ENCODE data around the gene MYO7A. TPM values are rescaled to one million over a fixed set of nuclear protein-coding genes. Genes with fewer than 3 reads are reported as not detected.

The MYO7A gene
- total RNA-seq, 1 donor from 2014 or later = 0.16 TPM

GRCh38 chr11:77204754-77205466 is 76.9 kb downstream of the MYO7A start:
- Mint-ChIP-seq H3K4me3 (ENCODE audit: unreplicated experiment) (no peak overlapping the region), H3K4me1 (ENCODE audit: low read depth, unreplicated experiment) (no peaks in the 10 kb centered on the region), H3K27ac (ENCODE audit: unreplicated experiment) (no peak overlapping the region), H3K9me3 (ENCODE audit: unreplicated experiment) (peaks cover 2% of the 10 kb centered on the region), H3K27me3 (ENCODE audit: low read depth, unreplicated experiment) (peaks cover 58% of the 10 kb centered on the region), H3K36me3 (ENCODE audit: low read depth, unreplicated experiment) (peaks cover 4% of the 10 kb centered on the region)
- Histone ChIP-seq H3K4me1 (ENCODE audit: insufficient read depth, low read length) (no peaks in the 10 kb centered on the region), H2AFZ (ENCODE audit: low read depth, low read length) (no peak overlapping the region), H3K4me3 (ENCODE audit: insufficient read depth, low read depth, low read length) (no peak overlapping the region), H3K79me2 (ENCODE audit: insufficient read depth, low read length) (no peaks in the 10 kb centered on the region), H4K20me1 (ENCODE audit: insufficient read depth, low read length) (no peaks in the 10 kb centered on the region), H3K9ac (ENCODE audit: low read length) (no peak overlapping the region), H3K9me3 (ENCODE audit: insufficient read depth, low read depth, low read length) (no peaks in the 10 kb centered on the region), H3K27ac (ENCODE audit: low read depth, low read length) (no peak overlapping the region), H3K36me3 (ENCODE audit: insufficient read depth, low read length) (no peaks in the 10 kb centered on the region), H3K27me3 (ENCODE audit: insufficient read depth, low read length) (no peaks in the 10 kb centered on the region), H3K4me2 (ENCODE audit: low read length) (no peak overlapping the region)
- FAIRE-seq (no peak), DNase-seq (ENCODE audit: low read depth) (no peak)
- TF ChIP-seq EZH2 (IDR thresholded peaks at IDR 0.05; ENCODE audit: insufficient read depth, low read length) (no peak), CTCF (IDR thresholded peaks at IDR 0.05; ENCODE audit: insufficient read depth, low read depth, low read length) (no peak)

- no peaks in the 10 kb centered on the region for H3K4me1 ChIP-seq (ENCODE audit: insufficient read depth, low read length)
- no peaks in the 10 kb centered on the region for H3K27me3 ChIP-seq (ENCODE audit: insufficient read depth, low read length)
- H2AFZ ChIP-seq (ENCODE audit: low read depth, low read length) = no peak overlapping the region
- H3K9ac ChIP-seq (ENCODE audit: low read length) = no peak overlapping the region
- no peak overlapping the region for H3K4me2 ChIP-seq (ENCODE audit: low read length)
- Mint-ChIP-seq H3K36me3 (ENCODE audit: low read depth, unreplicated experiment) (peaks cover 3% of the 10 kb centered on the region), H3K4me1 (ENCODE audit: low read depth, unreplicated experiment) (no peaks in the 10 kb centered on the region), H3K9me3 (ENCODE audit: unreplicated experiment) (peaks cover 2% of the 10 kb centered on the region), H3K4me3 (ENCODE audit: unreplicated experiment) (no peak overlapping the region), H3K27me3 (ENCODE audit: low read depth, unreplicated experiment) (peaks cover 51% of the 10 kb centered on the region), H3K27ac (ENCODE audit: unreplicated experiment) (no peak overlapping the region)
- no peaks in the 10 kb centered on the region for H3K9me3 ChIP-seq (ENCODE audit: insufficient read depth, low read depth, low read length)
- no peak for DNase-seq (ENCODE audit: low read depth)
- H3K79me2 ChIP-seq (ENCODE audit: insufficient read depth, low read length) = no peaks in the 10 kb centered on the region
- FAIRE-seq = no peak
- H3K4me3 ChIP-seq (ENCODE audit: insufficient read depth, low read depth, low read length) = no peak overlapping the region
- no peak overlapping the region for H3K27ac ChIP-seq (ENCODE audit: low read depth, low read length)
- no peaks in the 10 kb centered on the region for H3K36me3 ChIP-seq (ENCODE audit: insufficient read depth, low read length)
- H4K20me1 ChIP-seq (ENCODE audit: insufficient read depth, low read length) = no peaks in the 10 kb centered on the region
- TF ChIP-seq EZH2 (IDR thresholded peaks at IDR 0.05; ENCODE audit: insufficient read depth, low read length) = no peak
Measured at GRCh38 chr11:77205467-77206263, 77.6 kb downstream of the MYO7A start.

- H3K36me3 Mint-ChIP-seq (ENCODE audit: low read depth, unreplicated experiment) = peaks cover 1% of the 10 kb centered on the region
- H3K79me2 ChIP-seq (ENCODE audit: insufficient read depth, low read length) = no peaks in the 10 kb centered on the region
- peaks cover 46% of the 10 kb centered on the region for H3K27me3 Mint-ChIP-seq (ENCODE audit: low read depth, unreplicated experiment)
- H3K4me3 Mint-ChIP-seq (ENCODE audit: unreplicated experiment) = no peak overlapping the region
- no peak overlapping the region for H3K27ac Mint-ChIP-seq (ENCODE audit: unreplicated experiment)
- no peak overlapping the region for H3K4me3 ChIP-seq (ENCODE audit: insufficient read depth, low read depth, low read length)
- DNase-seq (ENCODE audit: low read depth) (no peak), FAIRE-seq (no peak)
- no peak overlapping the region for H2AFZ ChIP-seq (ENCODE audit: low read depth, low read length)
- no peaks in the 10 kb centered on the region for H3K36me3 ChIP-seq (ENCODE audit: insufficient read depth, low read length)
- H3K9ac ChIP-seq (ENCODE audit: low read length) = no peak overlapping the region
- no peaks in the 10 kb centered on the region for H3K27me3 ChIP-seq (ENCODE audit: insufficient read depth, low read length)
- H3K27ac ChIP-seq (ENCODE audit: low read depth, low read length) = no peak overlapping the region
- H3K4me1 ChIP-seq (ENCODE audit: insufficient read depth, low read length) = no peaks in the 10 kb centered on the region
- H4K20me1 ChIP-seq (ENCODE audit: insufficient read depth, low read length) = no peaks in the 10 kb centered on the region
- no peaks in the 10 kb centered on the region for H3K9me3 ChIP-seq (ENCODE audit: insufficient read depth, low read depth, low read length)
- TF ChIP-seq EZH2 (IDR thresholded peaks at IDR 0.05; ENCODE audit: insufficient read depth, low read length) = no peak
- TF ChIP-seq CTCF (IDR thresholded peaks at IDR 0.05; ENCODE audit: insufficient read depth, low read depth, low read length) = no peak
- H3K4me1 Mint-ChIP-seq (ENCODE audit: low read depth, unreplicated experiment) = no peaks in the 10 kb centered on the region
- H3K4me2 ChIP-seq (ENCODE audit: low read length) = no peak overlapping the region
- peaks cover 2% of the 10 kb centered on the region for H3K9me3 Mint-ChIP-seq (ENCODE audit: unreplicated experiment)
Measured at GRCh38 chr11:77206264-77207018, 78.4 kb downstream of the MYO7A start.
